D721Med (cell line): ENCODE data around the gene GANC.
"Not testable (repeated sequence)": the region's sequence is repeated elsewhere in the genome, so short reads cannot be mapped to it uniquely, and the experiment has no call there.

ENCODE experiments used
- DNase-seq: peaks from one replicate; pipeline ENCODE4 v3.0.0; 2011; ENCODE audit warnings: low spot score; ENCODE audit not compliant: insufficient read length
- FAIRE-seq: peaks from 2 replicates; lab custom pipeline; 2011; peaks lifted over from hg19 to GRCh38; lab: Jason Lieb, UNC
- TF ChIP-seq, protein P1 (sequence below): IDR thresholded peaks from 2 replicates; pipeline ENCODE4 v1.5.1; 2012; ENCODE audit warnings: mild to moderate bottlenecking, control low read depth; ENCODE audit not compliant: insufficient read depth; ENCODE audit errors: missing control alignments

GANC gene

DNA sequence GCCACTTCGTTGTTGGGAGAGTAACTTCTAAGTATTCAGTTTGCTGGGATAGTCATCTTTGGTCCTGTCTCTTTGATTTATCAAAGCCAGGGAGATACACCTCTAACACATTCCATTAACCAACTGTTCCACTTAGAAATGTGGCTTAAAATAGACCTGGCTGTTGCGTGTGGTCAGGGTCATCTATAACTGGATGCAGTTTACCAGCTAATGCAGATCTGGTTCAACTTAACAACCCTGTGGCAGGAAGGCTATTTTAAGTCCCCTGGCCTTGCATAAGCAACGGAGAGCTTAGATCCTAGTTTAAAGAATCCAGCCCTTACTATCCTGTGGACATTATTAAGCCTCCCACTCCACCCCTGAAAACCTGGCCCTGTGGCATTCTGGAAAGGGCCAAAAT, 58.2 kb downstream of the GANC start:
- TF ChIP-seq, protein P1, sequence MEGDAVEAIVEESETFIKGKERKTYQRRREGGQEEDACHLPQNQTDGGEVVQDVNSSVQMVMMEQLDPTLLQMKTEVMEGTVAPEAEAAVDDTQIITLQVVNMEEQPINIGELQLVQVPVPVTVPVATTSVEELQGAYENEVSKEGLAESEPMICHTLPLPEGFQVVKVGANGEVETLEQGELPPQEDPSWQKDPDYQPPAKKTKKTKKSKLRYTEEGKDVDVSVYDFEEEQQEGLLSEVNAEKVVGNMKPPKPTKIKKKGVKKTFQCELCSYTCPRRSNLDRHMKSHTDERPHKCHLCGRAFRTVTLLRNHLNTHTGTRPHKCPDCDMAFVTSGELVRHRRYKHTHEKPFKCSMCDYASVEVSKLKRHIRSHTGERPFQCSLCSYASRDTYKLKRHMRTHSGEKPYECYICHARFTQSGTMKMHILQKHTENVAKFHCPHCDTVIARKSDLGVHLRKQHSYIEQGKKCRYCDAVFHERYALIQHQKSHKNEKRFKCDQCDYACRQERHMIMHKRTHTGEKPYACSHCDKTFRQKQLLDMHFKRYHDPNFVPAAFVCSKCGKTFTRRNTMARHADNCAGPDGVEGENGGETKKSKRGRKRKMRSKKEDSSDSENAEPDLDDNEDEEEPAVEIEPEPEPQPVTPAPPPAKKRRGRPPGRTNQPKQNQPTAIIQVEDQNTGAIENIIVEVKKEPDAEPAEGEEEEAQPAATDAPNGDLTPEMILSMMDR = no peak
- DNase-seq (no peak), FAIRE-seq (no peak)

DNA sequence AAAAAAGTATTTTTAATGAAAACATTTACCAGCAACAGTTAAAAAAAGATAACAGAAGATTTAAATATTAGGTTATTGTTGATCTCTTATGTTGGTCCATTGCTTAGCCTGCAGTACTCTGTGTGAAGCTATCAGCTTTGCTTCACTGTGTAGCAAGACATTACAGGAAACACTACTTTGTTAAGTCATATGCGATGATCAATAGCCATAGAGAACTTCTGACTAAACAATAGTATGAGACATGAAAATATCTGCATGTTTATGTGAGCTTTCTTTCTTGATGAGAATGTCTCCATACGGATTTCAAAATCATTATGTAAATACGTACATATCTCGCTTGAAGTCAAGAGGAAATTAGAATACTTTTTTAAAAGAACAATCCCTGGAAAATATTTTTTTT, 59.3 kb downstream of the GANC start:
- TF ChIP-seq, protein P1 = no peak
- no peak for DNase-seq
- no peak for FAIRE-seq

DNA sequence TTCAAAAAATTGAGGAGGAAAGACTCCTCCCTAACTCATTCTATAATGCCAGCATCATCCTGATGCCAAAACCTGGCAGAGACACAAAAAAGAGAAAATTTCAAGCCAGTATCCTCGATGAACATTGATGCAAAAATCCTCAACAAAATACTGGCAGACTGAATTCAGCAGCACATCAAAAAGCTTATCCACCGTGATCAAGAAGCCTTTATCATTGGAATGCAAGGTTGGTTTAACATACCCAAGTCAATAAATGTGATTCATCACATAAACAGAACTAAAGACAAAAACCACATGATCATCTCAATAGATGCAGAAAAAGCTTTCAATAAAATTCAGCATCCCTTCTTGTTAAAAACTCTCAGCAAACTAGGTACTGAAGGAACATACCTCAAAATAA, 62.1 kb downstream of the GANC start:
- TF ChIP-seq, protein P1 = no peak
- FAIRE-seq = no peak
- DNase-seq = no peak

DNA sequence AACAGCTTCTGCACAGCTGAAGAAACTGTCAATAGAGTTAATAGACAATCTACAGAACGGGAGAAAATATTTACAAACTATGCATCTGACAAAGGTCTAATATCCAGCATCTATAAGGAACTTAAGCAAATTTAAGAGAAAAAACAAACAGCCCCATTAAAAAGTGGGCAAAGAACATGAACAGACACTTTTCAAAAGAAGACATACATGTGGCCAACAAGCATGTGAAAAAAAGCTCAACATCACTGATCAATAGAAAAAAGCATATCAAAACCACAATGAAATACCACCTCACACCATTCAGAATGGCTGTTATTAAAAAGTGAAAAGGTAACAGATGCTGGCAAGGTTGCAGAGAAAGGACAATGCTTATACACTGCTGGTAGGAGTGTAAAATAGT, 63.6 kb downstream of the GANC start:
- FAIRE-seq, DNase-seq: not testable (repeated sequence)

DNA sequence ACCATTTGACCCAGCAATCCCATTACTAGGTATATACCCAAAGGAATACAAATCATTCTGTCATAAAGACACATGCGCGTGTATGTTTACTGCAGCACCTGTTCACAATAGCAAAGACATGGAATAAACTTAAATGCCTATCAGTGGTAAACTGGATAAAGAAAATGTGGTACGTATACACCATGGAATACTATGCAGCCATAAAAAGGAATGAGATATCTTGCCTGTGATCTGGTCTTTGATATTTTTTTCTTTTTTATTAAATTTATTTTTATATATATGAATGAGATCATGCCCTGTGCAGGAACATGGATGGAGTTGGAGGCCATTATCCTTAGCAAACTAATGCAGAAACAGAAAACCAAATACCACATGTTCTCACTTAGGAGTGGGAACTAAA, 64.1 kb downstream of the GANC start:
- DNase-seq, FAIRE-seq: not testable (repeated sequence)

DNA sequence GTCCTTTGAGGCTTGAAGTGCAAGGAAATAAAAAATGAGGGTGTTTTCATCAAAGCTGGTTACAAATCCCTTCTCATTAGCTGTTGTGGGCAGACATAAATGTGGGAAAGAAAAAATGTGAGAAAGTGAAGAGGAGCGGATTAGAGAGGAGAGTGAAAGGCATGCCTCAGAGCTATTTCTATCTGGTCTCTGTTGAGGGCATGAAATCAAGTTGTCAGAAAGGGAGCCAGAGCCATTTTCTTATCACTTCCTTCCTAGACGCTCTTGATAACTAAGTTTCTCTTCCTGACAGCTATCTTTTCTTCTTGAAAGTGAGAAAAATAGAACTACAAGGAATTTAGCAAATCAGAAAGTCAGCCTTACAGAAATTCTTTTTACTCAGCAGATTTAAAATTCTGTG, 65.5 kb downstream of the GANC start:
- DNase-seq (no peak), FAIRE-seq (no peak)
- TF ChIP-seq, protein P1 = no peak

DNA sequence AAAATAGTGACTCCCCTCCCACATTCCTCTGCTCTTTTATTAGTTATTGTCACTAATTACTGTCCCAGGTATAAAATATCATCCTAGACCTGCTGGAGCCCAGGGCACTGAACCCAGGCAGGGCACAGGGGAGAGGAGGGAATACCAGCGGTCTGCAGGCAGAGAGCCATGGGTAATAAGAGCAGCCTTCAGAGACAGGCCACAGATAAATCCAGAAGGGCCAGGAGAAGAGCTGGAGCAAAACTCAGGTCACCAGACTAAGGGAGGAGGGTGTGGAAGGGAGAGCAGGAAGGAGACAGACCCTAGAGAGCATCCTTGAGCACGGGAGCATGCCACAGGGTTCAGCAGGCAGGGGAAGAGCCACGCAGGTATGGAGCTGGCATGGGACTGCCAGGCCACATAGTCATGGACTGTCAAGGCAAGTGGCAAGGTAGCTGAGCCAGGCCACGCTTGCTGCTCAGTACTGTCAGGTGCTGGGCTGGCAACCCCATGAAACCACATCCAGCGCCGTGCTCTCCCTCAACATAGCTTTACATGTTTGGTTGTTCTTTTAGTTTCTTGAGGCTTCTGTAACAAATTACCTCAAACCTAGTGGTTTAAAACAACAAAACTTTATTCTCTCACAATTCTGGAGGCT, 70.7 kb downstream of the GANC start:
- no peak for FAIRE-seq
- TF ChIP-seq, protein P1 = no peak
- DNase-seq = no peak

DNA sequence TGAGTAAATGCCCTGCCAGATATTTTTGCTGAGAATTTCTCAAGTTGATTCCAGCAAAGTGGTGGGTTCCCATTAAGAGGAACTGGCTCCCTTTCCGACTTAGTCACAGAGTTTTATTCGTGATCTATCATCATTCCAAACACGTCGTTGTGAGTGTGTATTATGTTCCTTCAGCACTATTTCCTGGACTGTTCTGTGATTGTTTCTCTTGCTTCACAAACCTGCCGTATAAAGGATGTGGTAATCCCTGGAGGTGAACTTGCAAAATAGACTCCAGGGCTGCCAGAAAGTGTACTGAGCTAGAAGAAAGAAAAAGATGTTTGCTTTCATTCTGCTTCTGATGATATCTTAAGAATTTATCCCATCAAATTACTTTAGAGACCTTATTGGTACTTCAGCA, 71.8 kb downstream of the GANC start:
- FAIRE-seq = no peak
- DNase-seq = no peak
- TF ChIP-seq, protein P1 = no peak
